PFSK-1 (cell line): Measurements from ENCODE around the gene EID1.

Experiments
- POLR2AphosphoS5 ChIP-seq: IDR thresholded peaks from 2 replicates; pipeline ENCODE4 v1.6.1; 2012; ENCODE audit warnings: low read depth, mild to moderate bottlenecking, control low read depth, low read length, moderate library complexity
- TF ChIP-seq, protein P1 (sequence below), 2 experiments: IDR thresholded peaks; 2 replicates each; pipeline versions ENCODE4 v1.6.1 to v1.8.0; 2011 to 2012; ENCODE audit warnings: low read depth in 2 of 2, low read length in 2 of 2, control low read depth in 1 of 2, inconsistent platforms in 1 of 2, mild to moderate bottlenecking in 1 of 2, moderate library complexity in 1 of 2; ENCODE audit not compliant: insufficient read depth in 1 of 2

- TF ChIP-seq, protein P1, sequence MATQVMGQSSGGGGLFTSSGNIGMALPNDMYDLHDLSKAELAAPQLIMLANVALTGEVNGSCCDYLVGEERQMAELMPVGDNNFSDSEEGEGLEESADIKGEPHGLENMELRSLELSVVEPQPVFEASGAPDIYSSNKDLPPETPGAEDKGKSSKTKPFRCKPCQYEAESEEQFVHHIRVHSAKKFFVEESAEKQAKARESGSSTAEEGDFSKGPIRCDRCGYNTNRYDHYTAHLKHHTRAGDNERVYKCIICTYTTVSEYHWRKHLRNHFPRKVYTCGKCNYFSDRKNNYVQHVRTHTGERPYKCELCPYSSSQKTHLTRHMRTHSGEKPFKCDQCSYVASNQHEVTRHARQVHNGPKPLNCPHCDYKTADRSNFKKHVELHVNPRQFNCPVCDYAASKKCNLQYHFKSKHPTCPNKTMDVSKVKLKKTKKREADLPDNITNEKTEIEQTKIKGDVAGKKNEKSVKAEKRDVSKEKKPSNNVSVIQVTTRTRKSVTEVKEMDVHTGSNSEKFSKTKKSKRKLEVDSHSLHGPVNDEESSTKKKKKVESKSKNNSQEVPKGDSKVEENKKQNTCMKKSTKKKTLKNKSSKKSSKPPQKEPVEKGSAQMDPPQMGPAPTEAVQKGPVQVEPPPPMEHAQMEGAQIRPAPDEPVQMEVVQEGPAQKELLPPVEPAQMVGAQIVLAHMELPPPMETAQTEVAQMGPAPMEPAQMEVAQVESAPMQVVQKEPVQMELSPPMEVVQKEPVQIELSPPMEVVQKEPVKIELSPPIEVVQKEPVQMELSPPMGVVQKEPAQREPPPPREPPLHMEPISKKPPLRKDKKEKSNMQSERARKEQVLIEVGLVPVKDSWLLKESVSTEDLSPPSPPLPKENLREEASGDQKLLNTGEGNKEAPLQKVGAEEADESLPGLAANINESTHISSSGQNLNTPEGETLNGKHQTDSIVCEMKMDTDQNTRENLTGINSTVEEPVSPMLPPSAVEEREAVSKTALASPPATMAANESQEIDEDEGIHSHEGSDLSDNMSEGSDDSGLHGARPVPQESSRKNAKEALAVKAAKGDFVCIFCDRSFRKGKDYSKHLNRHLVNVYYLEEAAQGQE (IDR thresholded peaks at IDR 0.05; ENCODE audit: insufficient read depth in 1 of 2, low read depth in 2 of 2, low read length in 2 of 2), result no peak
- no peak for TF ChIP-seq POLR2AphosphoS5
These were observed 19.2 kb downstream of the EID1 start for GRCh38 chr15:48896869-48897814.
